Nucleus accumbens (tissue), 56 donors: Measurements from ENCODE around the gene COL6A2.
A peak's percentile ranks its signal among the peaks of the same experiment; 100 is the strongest.

Source experiments
- DNase-seq, 56 donors: peaks; one replicate each; lab custom pipeline; 2025; lab: John Stamatoyannopoulos, UW

The COL6A2 gene

DNA sequence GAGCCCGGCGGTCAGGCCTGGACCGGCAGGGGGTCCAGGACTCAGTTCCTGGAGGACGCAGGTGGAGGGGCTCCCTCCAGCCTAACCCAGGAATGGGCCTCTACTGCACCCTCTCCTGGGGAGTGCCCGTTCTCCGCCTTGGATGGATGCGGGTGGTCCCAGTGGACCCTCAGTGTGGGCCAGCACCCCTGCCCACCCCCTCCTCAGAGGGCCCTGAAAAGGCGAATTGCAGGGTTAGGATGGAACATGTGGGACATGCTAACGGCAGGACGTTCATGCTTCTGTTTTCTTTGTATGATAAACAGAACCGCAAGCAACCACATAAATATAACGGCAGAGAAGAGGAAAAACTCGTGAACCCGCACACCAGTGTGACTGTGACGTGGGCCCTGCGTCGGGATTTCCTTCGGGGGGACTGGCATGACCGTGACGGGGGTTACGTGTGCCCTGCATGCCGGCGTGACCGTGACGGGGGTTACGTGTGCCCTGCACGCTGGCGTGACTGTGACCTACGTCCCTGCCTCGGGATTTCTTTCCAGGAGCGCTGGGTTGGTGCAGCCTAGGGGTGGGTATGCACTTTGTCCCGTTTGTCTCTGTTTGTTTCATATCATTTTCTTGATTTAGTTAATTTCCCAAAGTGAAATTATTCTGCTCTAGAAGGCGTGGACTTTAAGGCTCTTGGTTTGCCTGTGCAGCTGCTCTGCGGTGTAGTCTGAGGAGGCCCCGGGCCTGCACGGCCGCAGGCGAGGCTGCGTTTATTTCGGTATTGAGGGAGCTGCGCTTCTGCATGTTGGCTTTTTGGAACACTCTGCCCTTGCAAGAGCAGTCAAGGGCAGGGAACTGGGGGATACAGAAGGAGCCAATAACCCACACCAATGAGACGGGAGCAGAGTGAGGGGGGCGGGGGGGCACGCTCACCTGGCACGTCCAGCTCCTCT is 54.3 kb downstream of the COL6A2 start:
- no peak for DNase-seq

DNA sequence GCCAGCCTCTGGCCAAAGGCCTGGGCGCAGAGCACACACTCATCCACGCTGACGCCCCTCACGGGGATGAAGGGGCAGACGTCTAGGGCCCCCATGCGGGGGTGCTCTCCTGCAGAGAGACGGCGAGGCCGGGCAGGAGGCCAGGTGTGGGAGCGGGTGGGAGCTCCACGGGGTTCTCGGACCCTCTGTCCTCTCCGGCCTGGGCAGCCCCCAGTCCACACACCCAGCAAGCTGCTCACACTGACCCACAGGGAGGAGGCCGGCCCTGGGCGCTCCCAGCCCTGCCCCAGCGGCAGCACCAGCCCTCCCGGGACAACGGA is 55.0 kb downstream of the COL6A2 start:
- DNase-seq = no peak

DNA sequence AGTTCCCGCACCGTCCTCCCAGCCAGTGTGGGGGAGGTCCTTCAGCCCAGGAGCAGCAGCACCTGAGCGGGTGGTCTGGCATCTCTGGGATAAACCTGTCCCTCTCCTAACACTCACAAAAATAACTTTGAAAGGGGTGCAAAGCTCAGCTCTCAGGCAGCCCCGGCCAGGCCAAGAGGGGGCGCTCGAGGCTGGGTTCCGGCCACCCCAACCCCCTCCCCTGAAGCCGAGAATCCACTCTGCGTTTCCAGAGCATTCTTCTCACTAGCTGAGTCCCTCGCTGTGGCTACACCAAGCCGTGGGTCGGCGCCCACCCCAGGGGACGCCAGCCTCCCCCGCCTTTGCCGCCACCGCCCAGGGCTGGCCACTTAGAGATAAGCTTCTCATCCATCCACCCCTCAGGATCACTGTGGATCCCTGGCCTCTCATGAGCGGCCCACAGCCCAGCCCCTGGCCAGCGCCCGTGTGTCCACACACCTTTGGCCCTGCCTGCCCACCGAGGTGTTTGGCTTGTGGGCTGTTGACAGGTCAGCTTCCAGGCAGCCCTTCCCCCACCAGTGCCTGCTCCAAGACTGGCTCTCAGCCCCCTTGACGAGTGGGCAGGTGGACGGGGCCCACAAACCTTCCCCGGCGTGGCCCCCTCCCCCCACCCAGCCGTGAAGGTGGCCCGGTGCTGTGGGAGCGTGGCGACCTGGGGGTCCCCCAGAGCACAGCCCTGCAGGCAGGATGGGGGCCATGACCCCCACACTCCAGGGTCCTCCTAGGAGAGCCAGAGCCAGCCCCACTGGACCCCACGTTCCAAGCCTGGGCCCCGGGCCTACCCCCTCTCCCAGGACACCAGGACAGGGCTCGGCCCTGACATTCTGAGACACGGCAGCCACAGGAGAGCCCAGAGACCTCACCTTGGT is 55.6 kb downstream of the COL6A2 start:
- peak in 18 of 56 donors; percentile 12 to 59 (median 32) for DNase-seq

DNA sequence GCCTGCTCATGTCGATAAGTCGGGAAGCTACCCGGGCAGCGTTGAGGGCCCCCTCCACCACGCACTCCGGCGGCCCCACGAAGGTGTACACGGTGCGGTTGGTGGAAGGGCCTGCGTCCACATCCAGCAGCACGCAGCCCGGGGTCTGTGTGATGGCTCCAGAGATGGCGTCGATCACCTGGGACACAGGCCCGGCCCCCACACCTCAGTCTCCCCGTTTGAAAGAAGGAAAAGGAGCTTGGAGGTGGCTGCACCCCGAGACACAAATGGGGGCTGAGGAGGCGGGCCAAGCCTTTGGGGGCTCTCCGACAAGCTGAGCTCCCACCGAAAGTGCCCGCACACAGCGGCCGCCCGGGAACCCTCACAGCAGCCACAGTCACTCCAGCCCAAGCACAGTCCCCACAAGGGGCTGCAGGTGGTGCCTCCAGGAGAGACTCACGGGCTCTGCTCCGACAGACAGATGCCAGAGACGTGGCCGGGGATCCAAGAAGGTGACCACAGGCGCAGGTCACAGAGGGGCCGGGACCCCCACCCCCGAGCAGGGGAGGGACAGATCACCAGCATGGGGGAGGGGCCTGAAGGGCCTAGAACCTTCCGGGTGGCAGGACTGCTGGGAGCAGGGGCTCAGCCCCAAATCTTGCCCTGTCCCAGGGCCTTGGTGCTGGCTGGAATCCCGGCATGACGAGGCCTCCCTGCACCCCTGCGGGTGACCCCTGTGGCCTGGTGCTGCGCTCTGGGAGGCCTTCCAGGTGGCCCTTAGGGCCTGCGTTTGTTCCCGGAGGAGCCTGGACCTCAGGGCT is 56.4 kb downstream of the COL6A2 start:
- DNase-seq = no peak

DNA sequence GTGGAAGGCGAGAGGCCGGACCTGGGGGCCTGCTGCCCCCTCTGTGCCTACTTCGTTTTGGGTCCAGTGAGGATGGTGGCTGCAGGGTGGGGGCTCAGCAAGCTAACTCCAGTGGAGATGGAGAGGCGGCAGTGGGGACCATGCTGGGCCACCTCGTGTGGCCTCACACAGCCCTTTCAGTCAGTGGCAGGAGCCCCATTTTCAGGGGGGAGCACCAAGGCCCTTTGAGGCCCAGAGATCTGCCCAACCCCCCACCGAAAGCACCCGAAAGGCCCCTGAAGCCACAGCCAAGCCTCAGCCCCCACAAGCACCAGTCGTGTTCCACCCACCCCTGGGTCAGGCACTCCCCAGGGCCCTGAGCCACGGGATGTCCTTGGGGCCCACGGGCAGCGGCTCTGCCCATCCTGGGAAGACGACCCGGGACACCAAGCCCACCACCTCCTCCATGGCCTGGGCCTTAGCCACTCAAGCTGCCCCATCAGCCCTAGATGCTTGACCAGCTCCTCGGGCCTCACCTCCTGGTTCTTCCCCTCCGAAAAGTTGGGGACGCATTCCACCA is 57.1 kb downstream of the COL6A2 start:
- no peak for DNase-seq

DNA sequence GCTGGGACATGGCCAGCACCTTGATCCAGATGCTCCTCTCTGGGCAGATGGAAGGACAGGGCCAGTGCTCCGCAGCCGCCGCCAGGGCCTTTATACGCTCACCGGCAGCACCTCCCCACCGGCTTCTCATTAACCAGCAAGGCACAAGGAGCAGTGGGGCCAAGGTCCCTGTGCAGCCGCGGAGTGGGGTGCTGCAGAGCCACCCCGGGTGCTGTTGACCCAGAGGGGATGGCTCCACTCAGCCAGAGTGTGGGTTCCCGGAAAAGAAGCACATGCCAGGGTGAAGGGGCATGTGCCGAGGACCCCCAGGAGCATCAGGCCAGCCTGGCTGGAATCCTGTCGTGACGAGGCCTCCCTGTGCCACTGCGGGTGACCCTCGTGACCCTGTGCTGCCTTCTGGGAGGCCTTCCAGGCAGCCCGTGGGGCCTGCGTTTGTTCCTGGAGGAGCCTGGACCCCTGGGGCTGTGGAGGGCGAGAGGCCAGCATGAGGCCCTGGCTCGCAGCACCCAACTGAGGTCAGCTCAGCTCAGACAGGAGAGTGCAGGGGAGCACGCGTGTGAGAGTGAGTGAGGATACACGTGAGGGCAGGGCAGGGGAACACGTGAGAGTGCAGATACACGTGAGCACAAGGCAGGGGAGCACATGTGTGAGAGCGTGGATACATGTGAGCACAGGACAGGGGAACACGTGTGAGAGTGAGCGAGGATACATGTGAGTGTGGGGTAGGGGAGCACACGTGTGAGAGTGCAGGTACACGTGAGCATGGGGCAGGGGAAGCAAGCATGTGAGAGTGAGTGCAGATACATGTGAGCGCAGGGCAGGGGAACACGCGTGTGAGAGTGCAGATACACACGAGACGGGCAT is 57.8 kb downstream of the COL6A2 start, which contains the start of gene FTCD:
Gene FTCD, minus strand, starts transcription at position 66 of the 864 bp plus-strand sequence. Its CDS starts 56 bp downstream, at position 10.
- DNase-seq = no peak

DNA sequence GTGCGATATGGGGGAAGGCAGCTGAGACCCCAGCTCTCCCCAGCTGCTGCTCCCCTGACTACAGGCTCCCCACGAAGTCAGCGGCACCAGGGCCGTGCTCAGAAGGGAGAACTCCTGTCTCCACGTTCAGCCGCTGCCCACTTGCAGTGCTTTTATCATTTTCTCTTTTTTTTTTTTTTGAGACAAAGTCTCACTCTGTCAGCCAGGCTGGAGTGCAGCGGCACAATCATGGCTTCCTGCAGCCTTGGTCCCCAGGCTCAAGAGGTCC is 58.4 kb downstream of the COL6A2 start:
- no peak for DNase-seq

DNA sequence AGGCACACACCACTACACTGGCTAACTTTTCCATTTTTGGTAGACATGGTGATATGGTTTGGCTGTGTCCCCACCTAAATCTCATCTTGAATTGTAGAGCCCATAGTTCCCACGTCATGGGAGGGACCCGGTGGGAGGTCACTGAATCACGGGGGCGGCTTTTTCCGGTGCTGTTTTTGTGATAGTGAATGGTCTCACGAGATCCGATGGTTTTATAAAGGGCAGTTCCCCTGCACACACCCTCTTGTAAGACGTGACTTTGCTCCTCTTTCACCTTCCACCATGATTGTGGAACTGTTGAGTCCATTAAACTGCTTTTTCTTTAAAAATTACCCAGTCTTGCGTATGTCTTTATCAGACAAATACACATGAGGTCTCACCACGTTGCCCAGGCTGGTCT is 58.8 kb downstream of the COL6A2 start:
- DNase-seq = no peak

DNA sequence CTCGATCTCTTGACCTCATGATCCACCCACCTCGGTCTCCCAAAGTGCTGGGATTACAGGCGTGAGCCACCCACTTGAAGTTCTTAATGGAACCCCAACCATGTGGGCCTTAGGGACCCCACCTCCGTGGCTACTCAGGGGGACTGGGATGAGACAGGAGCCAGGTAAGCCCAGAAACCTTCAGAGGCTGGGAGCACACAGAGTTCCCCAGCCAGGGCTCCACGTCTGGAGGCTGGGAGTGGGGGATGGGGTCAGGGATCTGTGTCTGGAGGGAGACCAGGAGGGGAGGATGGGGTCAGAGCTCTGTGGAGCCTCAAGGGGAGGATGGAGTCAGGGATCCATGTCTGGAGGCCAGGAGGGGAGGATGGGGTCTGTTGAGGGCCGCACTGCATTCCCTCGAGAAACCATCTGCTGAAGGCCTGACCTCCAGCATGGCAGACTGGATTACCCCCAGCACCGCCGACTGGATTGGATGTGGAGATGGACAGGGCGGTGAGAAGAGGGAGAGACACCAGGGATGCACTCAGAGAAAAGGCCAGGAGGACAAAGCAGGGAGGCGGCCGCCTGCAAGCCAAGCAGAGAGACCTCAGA is 59.6 kb downstream of the COL6A2 start:
- no peak for DNase-seq

DNA sequence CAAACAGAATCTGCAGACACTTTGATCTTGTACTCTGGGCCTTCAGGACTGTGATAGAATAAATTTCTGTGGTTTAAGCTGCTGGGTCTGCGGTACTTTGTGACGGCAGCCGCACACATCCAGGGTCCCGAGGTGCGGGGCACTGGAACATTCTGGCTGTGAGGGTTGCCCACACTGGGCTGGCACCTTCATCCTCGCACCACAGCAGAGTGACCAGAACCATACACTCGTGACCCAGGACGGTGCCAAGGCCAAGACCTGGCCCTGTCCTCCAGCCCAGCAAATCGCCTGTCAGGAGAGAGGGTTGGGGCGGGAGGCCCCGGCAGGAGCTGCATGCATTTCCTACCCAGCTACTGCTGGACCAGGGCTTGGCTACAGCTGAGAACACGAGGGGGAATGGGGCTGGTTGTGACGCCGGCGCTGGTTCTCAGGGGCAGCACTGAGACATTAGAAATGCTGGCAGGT is 60.1 kb downstream of the COL6A2 start:
- no peak for DNase-seq

DNA sequence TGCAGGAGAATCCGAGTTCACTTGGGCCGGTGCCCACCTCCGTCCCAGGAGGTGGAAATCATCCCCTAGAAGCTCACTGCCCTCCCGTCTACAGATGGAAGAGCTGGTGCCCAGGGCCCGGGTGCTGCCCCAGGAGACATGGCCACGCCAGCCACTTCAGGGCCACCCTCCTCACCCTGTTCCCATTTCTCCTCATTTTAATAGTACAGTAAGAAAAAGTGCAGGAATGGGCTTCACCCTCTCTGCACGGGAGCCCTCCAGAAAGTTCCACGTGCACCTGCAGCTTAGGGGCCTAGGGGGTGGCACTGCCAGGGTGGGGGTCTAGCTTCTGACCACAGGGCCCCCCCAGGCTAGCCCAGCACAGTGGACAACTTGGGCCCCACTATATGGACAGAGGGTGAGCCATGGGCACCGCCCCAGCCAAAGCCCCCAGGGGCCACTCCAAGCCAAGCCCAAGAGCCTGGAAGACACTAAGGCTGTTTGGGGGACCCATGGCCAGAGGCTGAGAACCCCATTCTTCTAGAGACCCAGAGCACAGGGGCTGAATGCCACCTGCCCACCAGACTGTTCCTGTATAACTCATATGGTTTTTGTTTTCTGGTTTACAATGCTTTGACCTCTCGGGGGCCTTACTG is 60.9 kb downstream of the COL6A2 start:
- no peak for DNase-seq

DNA sequence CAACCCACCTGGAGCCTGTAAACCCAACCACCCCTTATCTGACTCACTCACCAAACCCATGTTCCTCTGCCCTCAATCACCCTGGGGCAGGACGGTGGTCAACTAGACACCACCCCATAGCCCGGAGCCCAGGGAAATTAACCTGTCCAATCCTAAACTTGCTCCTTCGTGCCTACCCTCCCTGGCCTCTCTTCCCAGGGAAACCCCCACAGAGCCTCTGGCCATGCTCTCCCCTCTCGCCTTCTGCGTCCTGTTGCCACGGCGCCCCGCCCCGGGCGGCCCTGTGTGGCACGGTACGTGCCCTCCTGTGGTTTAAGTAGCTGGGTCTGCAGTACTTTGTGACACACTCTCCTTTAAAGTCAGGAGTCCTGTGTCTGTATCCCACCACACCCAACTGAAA is 61.5 kb downstream of the COL6A2 start:
- no peak for DNase-seq

DNA sequence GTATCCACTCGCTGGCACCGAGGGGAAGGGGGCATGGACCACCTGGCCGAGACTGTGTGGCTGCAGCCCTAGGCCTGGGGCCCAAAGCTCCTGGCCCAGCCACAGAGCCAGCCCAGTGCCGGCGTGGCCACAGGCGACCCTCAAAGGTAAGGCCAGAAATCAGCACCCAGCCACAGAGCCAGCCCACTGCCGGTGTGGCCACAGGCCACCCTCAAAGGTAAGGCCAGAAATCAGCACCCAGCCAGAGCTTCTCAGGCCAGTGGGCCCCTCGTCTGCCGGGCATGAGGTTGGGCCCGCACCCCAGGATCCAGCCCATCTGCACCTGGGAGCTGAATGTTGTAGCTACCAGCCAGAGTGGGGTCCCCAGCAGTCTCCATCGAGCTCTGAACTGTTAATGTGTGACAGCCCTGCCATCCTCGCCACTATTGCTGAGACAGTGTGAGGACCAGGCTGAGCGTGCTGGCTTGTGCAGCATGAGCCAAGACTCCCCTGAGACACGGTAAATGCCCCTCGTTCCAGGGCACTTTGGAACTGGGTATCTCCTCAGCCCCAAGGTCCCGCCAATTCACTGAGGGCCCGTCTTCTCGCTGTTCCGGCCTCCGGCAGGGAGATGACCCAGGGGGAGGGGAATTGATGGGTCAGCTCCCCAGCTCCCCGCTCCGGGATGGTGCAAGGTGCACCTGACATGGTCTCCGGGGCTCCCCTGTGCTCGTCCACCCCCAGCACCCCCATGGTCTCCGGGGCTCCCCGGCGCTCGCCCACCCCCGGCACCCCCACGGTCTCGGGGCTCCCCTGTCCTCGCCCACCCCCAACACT is 62.1 kb downstream of the COL6A2 start:
- no peak for DNase-seq

DNA sequence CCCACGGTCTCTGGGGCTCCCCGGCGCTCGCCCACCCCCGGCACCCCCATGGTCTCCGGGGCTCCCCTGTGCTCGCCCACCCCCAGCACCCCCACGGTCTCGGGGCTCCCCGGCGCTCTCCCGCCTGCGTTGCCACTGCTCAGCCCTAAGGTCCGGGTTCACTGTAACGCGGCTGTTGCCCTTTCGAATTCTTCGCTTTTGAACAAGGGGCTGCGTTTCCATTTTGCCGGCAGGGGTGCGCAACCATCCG is 62.7 kb downstream of the COL6A2 start:
- no peak for DNase-seq

DNA sequence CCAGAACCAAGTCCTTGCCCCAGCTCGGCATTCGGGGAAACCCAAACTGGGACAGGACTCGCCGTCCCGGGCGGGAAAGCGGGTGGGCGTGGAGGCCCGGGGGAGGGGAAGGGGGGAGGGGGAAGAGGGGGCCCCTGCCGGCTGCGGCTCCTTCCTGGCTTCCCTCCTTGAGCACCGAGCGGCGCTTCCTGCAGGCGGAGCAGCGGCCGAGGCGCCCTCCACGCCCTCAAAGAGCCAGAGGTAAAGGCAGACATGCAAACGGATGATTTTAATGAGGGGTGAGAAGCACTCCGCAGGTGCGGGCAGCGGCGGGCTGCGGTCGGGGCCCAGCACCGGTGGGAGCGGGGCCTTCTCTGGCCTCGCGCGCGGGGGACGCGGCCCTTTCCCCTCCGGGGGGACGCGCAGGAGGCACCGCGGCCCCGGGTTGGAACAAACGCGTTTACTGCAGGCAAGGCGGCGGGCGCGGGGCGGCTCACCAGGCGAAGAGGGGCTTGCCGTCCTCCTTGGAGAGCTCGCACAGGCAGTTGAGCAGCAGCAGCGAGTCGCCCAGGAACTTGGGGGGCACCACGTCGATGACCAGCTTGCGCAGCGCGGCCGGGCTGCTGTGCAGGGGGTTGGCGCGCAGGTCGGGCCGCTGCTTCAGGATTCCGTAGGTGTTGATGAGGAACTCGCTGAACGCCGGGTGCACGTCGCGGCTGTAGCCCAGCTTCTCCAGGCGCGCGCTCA is 63.2 kb downstream of the COL6A2 start:
- no peak for DNase-seq

DNA sequence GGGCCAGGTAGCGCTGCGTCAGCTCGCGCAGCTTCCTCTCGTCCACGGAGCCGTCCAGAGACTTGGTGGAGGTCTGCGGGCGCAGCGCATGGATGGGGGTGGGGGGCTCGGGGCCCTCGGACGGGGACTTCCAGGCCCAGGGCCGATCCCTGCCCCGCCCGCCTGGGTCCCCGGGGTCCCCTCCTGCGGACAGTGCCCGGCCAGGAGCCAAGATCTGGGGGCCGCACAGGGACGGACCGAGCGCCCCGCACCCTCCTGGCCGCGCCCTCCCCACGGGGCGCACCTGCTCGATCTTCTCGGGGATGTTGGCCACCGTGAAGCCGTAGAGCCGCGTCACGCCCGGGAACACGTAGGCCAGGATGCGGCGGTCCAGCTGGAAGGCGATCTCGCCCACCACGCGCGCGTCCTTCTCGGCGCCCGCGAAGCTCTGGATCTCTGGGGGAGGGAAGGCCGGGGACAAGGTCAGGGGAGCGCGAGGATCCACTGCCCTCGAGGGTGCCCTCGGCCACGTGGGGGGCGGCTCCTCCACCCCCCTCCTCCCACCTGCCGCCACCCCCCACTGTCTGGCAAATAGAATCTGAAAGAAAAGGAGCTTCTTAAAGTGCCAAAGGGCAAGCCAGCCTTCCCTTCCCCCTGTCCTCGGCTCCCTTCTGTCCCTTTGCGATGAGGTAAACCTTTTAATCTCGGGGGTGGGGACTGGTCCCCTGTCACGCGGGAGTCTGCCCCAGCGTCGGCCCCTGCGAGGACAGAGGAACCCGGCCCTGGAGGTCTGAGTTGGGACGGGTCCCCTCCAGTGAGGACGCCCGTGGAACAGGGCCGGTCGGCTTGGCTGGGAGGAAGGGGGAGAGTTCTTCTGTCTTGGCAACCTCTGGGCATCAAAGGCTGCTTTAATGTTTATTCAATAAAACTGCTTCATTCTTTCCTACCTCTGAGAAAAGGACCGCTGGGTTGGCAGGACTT is 64.0 kb downstream of the COL6A2 start:
- no peak for DNase-seq
